ENCODE data around the gene CYTL1. TPM values are rescaled to one million over a fixed set of nuclear protein-coding genes. Genes with fewer than 3 reads are reported as not detected.

Gene CYTL1
- total and polyA plus RNA-seq, 2 donors = 1.4 to 2.9 TPM

DNA sequence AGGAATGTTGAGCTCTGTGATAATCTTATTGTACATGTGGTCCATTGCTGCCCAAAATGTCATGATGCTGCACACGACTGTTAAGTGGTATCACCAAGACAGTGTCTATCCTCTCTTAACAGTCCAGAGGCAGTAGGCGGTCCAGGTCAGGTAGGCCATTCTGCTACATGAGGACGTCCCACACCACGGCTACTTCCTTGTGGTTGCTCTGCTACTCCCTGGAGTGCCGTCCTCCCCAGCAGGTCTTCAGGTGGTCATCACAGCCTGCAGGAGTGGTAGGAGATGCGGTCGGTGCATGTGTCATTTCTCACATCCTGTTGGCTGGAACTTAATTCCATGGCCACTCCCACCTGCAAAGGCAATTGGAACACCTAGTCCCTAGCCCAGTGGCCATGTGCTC, 20.5 kb upstream of the CYTL1 start:
- WGBS = 98% methylated on average over 7 of the region's 7 CpGs
- Histone ChIP-seq H3K4me3 (ENCODE audit: low read length in 2 of 2) (no peak overlapping the region), H3K27me3 (ENCODE audit: control insufficient read depth in 2 of 2, insufficient read depth in 1 of 2, low read length in 1 of 2) (no peaks in the 10 kb centered on the region), H3K36me3 (ENCODE audit: control insufficient read depth in 2 of 2, insufficient read depth in 2 of 2, low read length in 1 of 2) (no peaks in the 10 kb centered on the region), H3K9me3 (ENCODE audit: control insufficient read depth in 2 of 2, insufficient read depth in 1 of 2, low read length in 1 of 2) (no peaks in the 10 kb centered on the region), H3K27ac (ENCODE audit: low read depth in 1 of 2, low read length in 1 of 2) (no peak overlapping the region), H3K4me1 (ENCODE audit: control insufficient read depth in 2 of 2, insufficient read depth in 2 of 2, low read length in 2 of 2) (peaks cover 26 to 48% of the 10 kb centered on the region in 2 donors)
- DNase-seq (ENCODE audit: low read depth in 6 of 9, low spot score in 9 of 9) = no peak

DNA sequence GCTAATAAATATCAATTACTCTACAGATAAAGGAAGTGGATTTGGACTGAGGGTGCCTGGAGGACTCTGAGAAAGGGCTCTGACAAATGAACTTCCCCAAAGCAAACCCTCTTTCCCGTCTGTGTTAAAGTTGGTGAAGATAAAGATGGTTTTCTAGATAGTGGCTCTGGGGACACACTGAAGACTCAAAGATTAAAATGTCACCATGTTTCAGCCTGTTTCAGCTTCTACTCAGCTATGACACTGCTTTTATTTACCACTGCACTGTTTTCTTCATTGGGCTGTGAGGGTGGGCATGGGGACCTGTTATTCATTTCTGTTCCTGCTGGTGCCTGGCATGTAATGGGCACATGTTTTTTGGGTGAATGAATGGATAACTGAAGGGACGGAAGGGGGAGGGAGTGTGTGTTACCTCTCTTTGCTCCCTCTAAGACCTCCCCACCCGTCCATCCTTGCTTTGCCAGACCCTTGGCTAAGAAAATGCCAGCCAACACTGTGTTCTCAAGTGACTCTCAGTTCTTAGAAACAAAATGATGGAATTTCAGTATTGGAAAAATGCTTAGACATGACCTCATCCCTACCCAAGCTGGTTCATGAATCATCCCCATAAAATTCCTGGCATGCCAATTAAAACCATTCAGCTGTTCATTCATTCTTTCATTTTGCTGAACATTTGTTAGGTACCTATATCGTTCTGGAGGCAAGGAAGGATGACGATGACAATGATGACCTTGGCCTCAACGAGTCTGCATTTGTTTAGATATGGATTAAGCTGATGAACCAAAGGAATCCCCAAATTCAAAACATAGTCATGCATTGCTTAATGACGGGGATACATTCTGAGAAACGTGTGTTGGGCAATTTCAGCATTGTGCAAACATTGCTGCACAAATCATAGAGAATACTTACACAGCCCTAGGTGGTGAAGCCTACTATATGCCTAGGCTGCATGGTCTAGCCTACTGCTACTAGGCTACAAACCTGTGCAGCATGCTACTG, 18.6 kb upstream of the CYTL1 start:
- peak in 1 of 9 donors; percentile 31 for DNase-seq (ENCODE audit: low read depth in 6 of 9, low spot score in 9 of 9)
- Histone ChIP-seq H3K27ac (ENCODE audit: low read depth in 1 of 2, low read length in 1 of 2) (peak overlapping the region in 1 of 2 donors; percentile 34), H3K9me3 (ENCODE audit: control insufficient read depth in 2 of 2, insufficient read depth in 1 of 2, low read length in 1 of 2) (no peaks in the 10 kb centered on the region), H3K4me1 (ENCODE audit: control insufficient read depth in 2 of 2, insufficient read depth in 2 of 2, low read length in 2 of 2) (peaks cover 35 to 53% of the 10 kb centered on the region in 2 donors), H3K4me3 (ENCODE audit: low read length in 2 of 2) (no peak overlapping the region), H3K36me3 (ENCODE audit: control insufficient read depth in 2 of 2, insufficient read depth in 2 of 2, low read length in 1 of 2) (no peaks in the 10 kb centered on the region), H3K27me3 (ENCODE audit: control insufficient read depth in 2 of 2, insufficient read depth in 1 of 2, low read length in 1 of 2) (no peaks in the 10 kb centered on the region)
- 87% methylated on average over 8 of the region's 8 CpGs for WGBS

DNA sequence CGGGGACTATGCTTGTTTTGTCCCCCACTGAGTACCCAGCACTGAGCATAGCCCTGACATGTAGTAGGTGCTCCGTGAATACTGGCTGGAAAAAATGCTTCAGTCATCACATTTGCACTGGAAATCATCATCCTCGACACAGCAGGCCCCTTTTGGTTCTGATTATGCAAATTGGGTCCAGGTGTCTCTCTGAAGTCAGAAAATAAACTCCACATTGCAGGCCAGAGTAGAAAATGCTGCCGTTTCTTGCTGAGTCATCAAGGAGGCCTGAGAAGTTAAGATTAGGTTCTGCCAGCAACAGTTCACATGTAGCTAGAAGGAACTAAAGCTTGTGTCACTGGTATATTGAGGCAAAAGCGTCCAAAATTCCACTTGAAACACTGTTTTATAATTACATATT, 17.0 kb upstream of the CYTL1 start:
- H3K9me3 ChIP-seq (ENCODE audit: control insufficient read depth in 2 of 2, insufficient read depth in 1 of 2, low read length in 1 of 2) = no peaks in the 10 kb centered on the region
- peak overlapping the region in 1 of 2 donors; percentile 73 for H3K27ac ChIP-seq (ENCODE audit: low read depth in 1 of 2, low read length in 1 of 2)
- H3K36me3 ChIP-seq (ENCODE audit: control insufficient read depth in 2 of 2, insufficient read depth in 2 of 2, low read length in 1 of 2) = no peaks in the 10 kb centered on the region
- 15% methylated on average over 5 of the region's 5 CpGs for WGBS
- H3K4me1 ChIP-seq (ENCODE audit: control insufficient read depth in 2 of 2, insufficient read depth in 2 of 2, low read length in 2 of 2) = peaks cover 44 to 67% of the 10 kb centered on the region in 2 donors
- H3K4me3 ChIP-seq (ENCODE audit: low read length in 2 of 2) = no peak overlapping the region
- DNase-seq (ENCODE audit: low read depth in 6 of 9, low spot score in 9 of 9) = peak in 3 of 9 donors; percentile 52 to 81 (median 53)
- H3K27me3 ChIP-seq (ENCODE audit: control insufficient read depth in 2 of 2, insufficient read depth in 1 of 2, low read length in 1 of 2) = no peaks in the 10 kb centered on the region

DNA sequence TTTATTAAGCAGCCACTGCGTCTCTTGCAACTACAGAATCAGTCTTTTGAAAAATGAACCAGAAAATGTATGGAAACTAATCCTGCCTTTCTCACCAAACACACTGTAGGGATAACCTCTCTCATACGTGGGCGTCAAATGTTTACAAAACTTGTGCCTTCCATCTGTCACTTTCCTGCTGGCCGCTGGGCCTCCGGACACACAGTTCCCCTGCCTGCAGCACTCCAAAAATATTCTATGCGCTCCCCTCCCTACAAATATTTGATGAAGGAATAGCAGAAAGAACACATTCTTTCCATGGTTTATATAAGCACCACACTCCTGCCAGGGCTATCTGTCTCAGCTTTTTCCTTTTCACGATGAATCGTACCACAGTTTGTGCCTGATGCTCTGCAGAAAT, 14.9 kb upstream of the CYTL1 start:
- Histone ChIP-seq H3K27ac (ENCODE audit: low read depth in 1 of 2, low read length in 1 of 2) (peak overlapping the region; percentile 94 to 95), H3K4me1 (ENCODE audit: control insufficient read depth in 2 of 2, insufficient read depth in 2 of 2, low read length in 2 of 2) (peaks cover 45 to 72% of the 10 kb centered on the region in 2 donors), H3K4me3 (ENCODE audit: low read length in 2 of 2) (no peak overlapping the region), H3K27me3 (ENCODE audit: control insufficient read depth in 2 of 2, insufficient read depth in 1 of 2, low read length in 1 of 2) (no peaks in the 10 kb centered on the region), H3K9me3 (ENCODE audit: control insufficient read depth in 2 of 2, insufficient read depth in 1 of 2, low read length in 1 of 2) (no peaks in the 10 kb centered on the region), H3K36me3 (ENCODE audit: control insufficient read depth in 2 of 2, insufficient read depth in 2 of 2, low read length in 1 of 2) (no peaks in the 10 kb centered on the region)
- peak in 1 of 9 donors; percentile 23 for DNase-seq (ENCODE audit: low read depth in 6 of 9, low spot score in 9 of 9)
- WGBS = 89% methylated on average over 8 of the region's 8 CpGs

DNA sequence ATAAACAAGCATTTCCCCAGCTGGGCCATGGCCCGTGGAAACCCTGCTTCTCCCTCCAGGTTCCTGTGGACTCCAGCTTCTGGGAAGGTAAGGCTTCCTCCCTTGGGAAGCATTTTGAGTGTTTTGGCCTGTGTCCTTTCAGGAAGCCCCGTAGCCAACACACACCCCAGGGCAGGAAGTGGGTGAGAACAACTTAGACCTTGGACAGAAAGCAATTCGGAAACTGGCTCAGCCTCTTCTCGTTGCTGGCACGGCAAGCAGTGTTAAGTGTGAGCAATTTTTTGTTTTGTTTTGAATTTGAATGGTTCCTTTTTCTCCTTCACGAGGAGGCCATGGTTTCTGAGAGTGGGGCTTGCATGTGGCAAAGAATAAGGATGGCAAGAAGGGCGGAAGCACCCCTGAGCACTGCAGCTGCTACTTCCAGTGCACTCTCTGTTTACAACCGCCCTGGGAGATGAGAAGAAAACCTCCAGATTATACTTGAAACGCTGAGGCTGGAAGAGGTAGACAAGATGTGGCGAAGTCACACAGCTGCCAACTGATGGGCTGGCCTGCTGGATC, 14.1 kb upstream of the CYTL1 start:
- 6% methylated on average over 10 of the region's 10 CpGs for WGBS
- H3K4me1 ChIP-seq (ENCODE audit: control insufficient read depth in 2 of 2, insufficient read depth in 2 of 2, low read length in 2 of 2) = peaks cover 50 to 78% of the 10 kb centered on the region in 2 donors
- peak overlapping the region in 1 of 2 donors; percentile 28 for H3K4me3 ChIP-seq (ENCODE audit: low read length in 2 of 2)
- no peaks in the 10 kb centered on the region for H3K36me3 ChIP-seq (ENCODE audit: control insufficient read depth in 2 of 2, insufficient read depth in 2 of 2, low read length in 1 of 2)
- DNase-seq (ENCODE audit: low read depth in 6 of 9, low spot score in 9 of 9) = peak in 8 of 9 donors; percentile 63 to 94 (median 80)
- H3K27ac ChIP-seq (ENCODE audit: low read depth in 1 of 2, low read length in 1 of 2) = peak overlapping the region; percentile 94 to 95
- no peaks in the 10 kb centered on the region for H3K27me3 ChIP-seq (ENCODE audit: control insufficient read depth in 2 of 2, insufficient read depth in 1 of 2, low read length in 1 of 2)
- no peaks in the 10 kb centered on the region for H3K9me3 ChIP-seq (ENCODE audit: control insufficient read depth in 2 of 2, insufficient read depth in 1 of 2, low read length in 1 of 2)

DNA sequence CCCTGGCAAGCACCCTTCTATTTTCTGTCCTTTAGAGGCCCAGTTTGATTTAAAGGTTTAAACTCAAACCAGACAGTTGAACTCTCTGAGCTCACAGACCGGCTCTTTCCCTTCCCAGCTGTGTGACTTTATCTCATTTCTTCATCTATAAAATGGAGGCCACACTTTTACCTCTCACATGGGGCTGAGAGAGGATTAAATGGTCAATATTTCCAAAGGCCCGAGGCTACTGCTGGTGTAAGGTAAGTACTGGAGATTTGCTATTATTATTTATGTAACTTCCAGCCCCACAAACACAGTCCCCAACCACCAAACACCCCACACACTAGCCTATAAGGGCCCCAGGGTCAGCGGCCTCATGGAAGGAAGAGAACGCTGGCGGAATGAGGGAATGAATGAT, 13.6 kb upstream of the CYTL1 start:
- Histone ChIP-seq H3K27ac (ENCODE audit: low read depth in 1 of 2, low read length in 1 of 2) (peak overlapping the region; percentile 94 to 95), H3K4me1 (ENCODE audit: control insufficient read depth in 2 of 2, insufficient read depth in 2 of 2, low read length in 2 of 2) (peaks cover 54 to 80% of the 10 kb centered on the region in 2 donors), H3K27me3 (ENCODE audit: control insufficient read depth in 2 of 2, insufficient read depth in 1 of 2, low read length in 1 of 2) (no peaks in the 10 kb centered on the region), H3K4me3 (ENCODE audit: low read length in 2 of 2) (peak overlapping the region in 1 of 2 donors; percentile 10), H3K36me3 (ENCODE audit: control insufficient read depth in 2 of 2, insufficient read depth in 2 of 2, low read length in 1 of 2) (no peaks in the 10 kb centered on the region), H3K9me3 (ENCODE audit: control insufficient read depth in 2 of 2, insufficient read depth in 1 of 2, low read length in 1 of 2) (no peaks in the 10 kb centered on the region)
- DNase-seq (ENCODE audit: low read depth in 6 of 9, low spot score in 9 of 9) = peak in 1 of 9 donors; percentile 72
- 58% methylated on average over 5 of the region's 5 CpGs for WGBS

DNA sequence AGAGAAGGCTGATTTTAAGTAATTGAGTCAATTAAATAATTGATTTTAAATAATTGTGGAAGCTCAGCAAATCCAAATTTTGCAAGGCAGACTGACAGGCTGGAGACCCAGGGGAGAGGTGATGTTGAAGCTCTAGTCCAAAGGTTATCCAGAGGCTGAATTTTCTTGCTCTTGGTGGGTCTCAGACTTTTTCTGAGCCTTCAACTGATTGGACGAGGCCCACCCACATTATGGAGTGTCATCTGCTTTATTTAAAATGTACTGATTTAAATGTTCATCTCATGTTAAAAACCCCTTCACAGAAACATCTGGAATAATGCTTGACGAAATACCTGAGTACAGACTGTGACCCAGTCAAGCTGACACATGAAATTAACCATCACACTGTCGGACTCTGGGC, 11.7 kb upstream of the CYTL1 start:
- H3K9me3 ChIP-seq (ENCODE audit: control insufficient read depth in 2 of 2, insufficient read depth in 1 of 2, low read length in 1 of 2) = no peaks in the 10 kb centered on the region
- no peaks in the 10 kb centered on the region for H3K27me3 ChIP-seq (ENCODE audit: control insufficient read depth in 2 of 2, insufficient read depth in 1 of 2, low read length in 1 of 2)
- WGBS = 96% methylated on average over 3 of the region's 3 CpGs
- H3K4me1 ChIP-seq (ENCODE audit: control insufficient read depth in 2 of 2, insufficient read depth in 2 of 2, low read length in 2 of 2) = peaks cover 56 to 76% of the 10 kb centered on the region in 2 donors
- no peak for DNase-seq (ENCODE audit: low read depth in 6 of 9, low spot score in 9 of 9)
- no peak overlapping the region for H3K4me3 ChIP-seq (ENCODE audit: low read length in 2 of 2)
- no peak overlapping the region for H3K27ac ChIP-seq (ENCODE audit: low read depth in 1 of 2, low read length in 1 of 2)
- no peaks in the 10 kb centered on the region for H3K36me3 ChIP-seq (ENCODE audit: control insufficient read depth in 2 of 2, insufficient read depth in 2 of 2, low read length in 1 of 2)

DNA sequence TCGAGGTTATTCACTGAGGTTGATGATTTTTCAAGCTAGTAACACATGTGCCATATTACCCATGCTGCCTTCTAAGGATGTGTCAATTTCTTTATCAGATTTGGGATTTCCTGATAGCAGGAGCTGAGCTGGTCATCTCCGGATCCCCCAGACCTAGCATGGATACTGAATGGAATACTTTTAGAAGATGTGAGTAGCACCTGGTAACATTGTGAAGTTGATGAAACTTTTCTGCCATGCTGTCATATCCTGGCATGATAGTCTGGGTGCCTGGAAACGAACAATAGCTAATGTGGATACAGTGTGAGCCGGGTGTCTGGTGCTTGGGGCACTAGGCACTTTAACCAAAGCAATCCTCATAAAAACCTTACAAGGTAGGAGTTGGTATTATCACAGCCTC, 11.0 kb upstream of the CYTL1 start:
- H3K4me1 ChIP-seq (ENCODE audit: control insufficient read depth in 2 of 2, insufficient read depth in 2 of 2, low read length in 2 of 2) = peaks cover 55 to 69% of the 10 kb centered on the region in 2 donors
- H3K27me3 ChIP-seq (ENCODE audit: control insufficient read depth in 2 of 2, insufficient read depth in 1 of 2, low read length in 1 of 2) = no peaks in the 10 kb centered on the region
- 97% methylated on average over 4 of the region's 4 CpGs for WGBS
- H3K4me3 ChIP-seq (ENCODE audit: low read length in 2 of 2) = no peak overlapping the region
- no peaks in the 10 kb centered on the region for H3K9me3 ChIP-seq (ENCODE audit: control insufficient read depth in 2 of 2, insufficient read depth in 1 of 2, low read length in 1 of 2)
- H3K36me3 ChIP-seq (ENCODE audit: control insufficient read depth in 2 of 2, insufficient read depth in 2 of 2, low read length in 1 of 2) = no peaks in the 10 kb centered on the region
- no peak for DNase-seq (ENCODE audit: low read depth in 6 of 9, low spot score in 9 of 9)
- no peak overlapping the region for H3K27ac ChIP-seq (ENCODE audit: low read depth in 1 of 2, low read length in 1 of 2)

DNA sequence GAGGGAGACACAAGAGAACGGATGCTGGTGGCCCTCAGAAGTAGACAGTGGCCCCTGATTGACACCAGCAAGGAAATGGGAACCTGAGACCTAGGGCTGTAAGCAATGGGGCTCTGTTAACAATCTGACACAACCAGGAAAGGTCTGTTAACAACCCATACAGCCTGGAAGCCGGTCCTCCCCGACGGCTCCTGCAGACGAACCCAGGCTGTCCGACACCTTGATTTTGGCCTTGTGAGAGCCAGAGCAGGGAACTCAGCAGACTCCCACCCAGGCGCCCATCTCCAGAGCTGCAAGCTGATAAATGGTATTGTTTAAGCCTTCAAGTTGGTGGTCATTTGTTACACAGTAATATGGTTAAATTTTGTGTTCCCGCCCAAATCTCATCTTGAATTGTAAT, 10.2 kb upstream of the CYTL1 start:
- no peak overlapping the region for H3K27ac ChIP-seq (ENCODE audit: low read depth in 1 of 2, low read length in 1 of 2)
- H3K9me3 ChIP-seq (ENCODE audit: control insufficient read depth in 2 of 2, insufficient read depth in 1 of 2, low read length in 1 of 2) = no peaks in the 10 kb centered on the region
- peaks cover 48 to 61% of the 10 kb centered on the region in 2 donors for H3K4me1 ChIP-seq (ENCODE audit: control insufficient read depth in 2 of 2, insufficient read depth in 2 of 2, low read length in 2 of 2)
- DNase-seq (ENCODE audit: low read depth in 6 of 9, low spot score in 9 of 9) = no peak
- no peaks in the 10 kb centered on the region for H3K36me3 ChIP-seq (ENCODE audit: control insufficient read depth in 2 of 2, insufficient read depth in 2 of 2, low read length in 1 of 2)
- no peaks in the 10 kb centered on the region for H3K27me3 ChIP-seq (ENCODE audit: control insufficient read depth in 2 of 2, insufficient read depth in 1 of 2, low read length in 1 of 2)
- no peak overlapping the region for H3K4me3 ChIP-seq (ENCODE audit: low read length in 2 of 2)
- 97% methylated on average over 8 of the region's 8 CpGs for WGBS

All from thymus (tissue), 11 donors.